GM19099 (cell line): ENCODE results near the gene NYNRIN.

Experiments used
- POLR2A ChIP-seq: IDR thresholded peaks from 3 replicates; pipeline ENCODE4 v1.6.1; 2011; ENCODE audit warnings: low read depth; ENCODE audit not compliant: insufficient read length; ENCODE audit errors: extremely low read depth

NYNRIN gene

DNA sequence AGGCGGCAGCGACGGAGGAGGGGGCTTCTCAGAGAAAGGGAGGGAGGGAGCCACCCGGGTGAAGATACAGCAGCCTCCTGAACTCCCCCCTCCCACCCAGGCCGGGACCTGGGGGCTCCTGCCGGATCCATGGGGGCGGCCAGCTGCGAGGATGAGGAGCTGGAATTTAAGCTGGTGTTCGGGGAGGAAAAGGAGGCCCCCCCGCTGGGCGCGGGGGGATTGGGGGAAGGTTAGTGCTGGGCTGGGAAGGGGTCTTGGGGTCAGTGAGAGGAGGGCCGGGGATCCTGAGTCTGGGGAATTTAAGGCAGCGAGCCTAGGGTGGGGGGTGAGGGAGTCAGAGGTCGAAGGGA, 30.6 kb upstream of the NYNRIN start:
- TF ChIP-seq POLR2A: no peak

DNA sequence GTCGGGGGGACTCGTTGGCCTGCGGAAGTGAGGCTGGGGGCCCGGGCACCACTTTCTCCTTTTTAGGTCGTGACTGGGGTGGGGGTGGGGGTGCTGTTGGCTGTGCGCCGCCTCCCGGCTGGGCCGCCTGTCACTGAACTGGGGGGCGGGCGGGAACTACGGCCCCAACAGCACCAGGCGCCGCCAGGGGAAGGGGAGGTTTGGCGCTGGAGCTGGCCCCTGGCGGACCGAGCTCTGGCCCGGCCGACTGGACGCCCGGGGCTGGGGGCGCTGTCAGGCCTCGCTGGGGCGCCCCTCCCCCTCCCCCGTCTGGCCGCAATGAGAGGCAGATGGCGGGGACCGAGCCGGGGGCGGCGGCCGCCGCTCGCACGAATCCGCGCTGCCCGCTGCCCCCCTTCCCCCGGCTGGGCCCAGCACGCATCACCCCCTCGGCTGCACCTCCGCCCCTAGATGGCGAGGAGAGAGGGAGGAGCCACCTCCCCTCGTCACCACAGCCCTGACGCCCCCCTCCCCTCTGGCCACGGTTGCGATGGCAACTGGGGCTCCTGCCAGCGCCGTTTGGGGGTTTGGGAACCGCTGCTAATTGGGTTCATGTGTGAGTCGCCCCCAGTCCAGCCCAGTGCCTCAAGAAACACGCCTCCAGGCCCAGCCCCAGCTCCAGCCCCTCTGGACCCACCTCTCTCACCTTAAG, 30.1 kb upstream of the NYNRIN start:
- no peak for TF ChIP-seq POLR2A

DNA sequence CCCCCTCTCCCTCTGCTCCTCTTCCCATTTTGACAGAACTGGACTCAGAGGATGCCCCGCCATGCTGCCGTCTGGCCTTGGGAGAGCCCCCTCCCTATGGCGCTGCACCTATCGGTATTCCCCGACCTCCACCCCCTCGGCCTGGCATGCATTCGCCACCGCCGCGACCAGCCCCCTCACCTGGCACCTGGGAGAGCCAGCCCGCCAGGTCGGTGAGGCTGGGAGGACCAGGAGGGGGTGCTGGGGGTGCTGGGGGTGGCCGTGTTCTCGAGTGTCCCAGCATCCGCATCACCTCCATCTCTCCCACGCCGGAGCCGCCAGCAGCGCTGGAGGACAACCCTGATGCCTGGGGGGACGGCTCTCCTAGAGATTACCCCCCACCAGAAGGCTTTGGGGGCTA, 29.3 kb upstream of the NYNRIN start:
- no peak for TF ChIP-seq POLR2A

DNA sequence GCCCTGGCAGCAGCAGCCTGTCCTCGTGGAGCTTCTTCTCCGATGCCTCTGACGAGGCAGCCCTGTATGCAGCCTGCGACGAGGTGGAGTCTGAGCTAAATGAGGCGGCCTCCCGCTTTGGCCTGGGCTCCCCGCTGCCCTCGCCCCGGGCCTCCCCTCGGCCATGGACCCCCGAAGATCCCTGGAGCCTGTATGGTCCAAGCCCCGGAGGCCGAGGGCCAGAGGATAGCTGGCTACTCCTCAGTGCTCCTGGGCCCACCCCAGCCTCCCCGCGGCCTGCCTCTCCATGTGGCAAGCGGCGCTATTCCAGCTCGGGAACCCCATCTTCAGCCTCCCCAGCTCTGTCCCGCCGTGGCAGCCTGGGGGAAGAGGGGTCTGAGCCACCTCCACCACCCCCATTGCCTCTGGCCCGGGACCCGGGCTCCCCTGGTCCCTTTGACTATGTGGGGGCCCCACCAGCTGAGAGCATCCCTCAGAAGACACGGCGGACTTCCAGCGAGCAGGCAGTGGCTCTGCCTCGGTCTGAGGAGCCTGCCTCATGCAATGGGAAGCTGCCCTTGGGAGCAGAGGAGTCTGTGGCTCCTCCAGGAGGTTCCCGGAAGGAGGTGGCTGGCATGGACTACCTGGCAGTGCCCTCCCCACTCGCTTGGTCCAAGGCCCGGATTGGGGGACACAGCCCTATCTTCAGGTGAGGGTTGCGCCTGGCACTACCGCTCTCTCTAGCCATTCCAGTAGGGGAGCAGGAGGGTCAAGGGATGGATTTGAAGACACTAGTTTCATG, 28.7 kb upstream of the NYNRIN start:
- no peak for TF ChIP-seq POLR2A

DNA sequence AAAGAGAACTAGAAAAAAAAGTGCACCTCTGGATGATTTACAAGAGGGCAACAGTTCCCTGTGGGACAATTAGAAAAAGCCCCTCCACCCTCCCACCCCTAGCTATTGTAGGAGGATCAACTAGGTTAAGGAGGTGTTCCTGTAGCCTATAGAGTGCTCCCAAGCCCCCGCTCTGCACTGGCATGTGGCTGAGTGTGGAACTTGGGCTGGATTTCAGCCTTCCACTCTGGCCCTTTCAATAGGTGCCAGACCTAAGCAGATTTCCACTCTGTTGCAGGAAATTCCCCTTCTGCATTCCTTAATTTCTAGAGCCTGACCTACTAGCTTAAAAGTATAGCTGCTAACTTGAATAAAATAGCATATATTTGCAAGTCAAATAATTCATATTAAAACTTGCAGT, 28.1 kb upstream of the NYNRIN start:
- TF ChIP-seq POLR2A: no peak

DNA sequence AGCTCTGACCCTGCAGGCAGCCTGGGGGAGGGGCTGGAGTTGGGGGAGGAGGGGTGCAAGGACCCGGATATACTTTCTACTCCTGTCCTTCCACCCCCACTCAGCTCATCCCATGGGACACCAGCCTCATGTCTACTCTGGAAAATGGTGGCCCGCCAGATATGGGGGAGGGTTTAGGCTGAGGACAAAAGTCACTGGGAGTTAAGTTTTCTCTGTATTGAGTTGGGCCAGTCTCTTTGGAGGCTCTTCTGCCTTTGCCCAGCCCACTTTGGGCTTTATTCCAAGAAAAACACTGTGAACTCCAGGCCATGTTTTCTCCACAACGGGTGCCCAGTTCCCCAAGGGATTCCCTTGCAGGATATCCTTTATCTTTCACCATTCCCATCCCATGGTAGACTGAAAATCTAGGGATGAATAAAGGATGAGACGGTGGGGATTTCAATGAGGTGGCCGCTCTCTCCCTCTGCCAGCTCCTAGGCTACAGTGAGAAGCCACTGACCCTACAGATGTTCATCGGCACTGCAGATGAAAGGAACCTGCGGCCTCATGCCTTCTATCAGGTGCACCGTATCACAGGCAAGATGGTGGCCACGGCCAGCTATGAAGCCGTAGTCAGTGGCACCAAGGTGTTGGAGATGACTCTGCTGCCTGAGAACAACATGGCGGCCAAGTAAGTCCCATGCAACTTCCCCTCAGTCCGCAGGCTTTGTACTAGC, 25.9 kb upstream of the NYNRIN start:
- TF ChIP-seq POLR2A: no peak

DNA sequence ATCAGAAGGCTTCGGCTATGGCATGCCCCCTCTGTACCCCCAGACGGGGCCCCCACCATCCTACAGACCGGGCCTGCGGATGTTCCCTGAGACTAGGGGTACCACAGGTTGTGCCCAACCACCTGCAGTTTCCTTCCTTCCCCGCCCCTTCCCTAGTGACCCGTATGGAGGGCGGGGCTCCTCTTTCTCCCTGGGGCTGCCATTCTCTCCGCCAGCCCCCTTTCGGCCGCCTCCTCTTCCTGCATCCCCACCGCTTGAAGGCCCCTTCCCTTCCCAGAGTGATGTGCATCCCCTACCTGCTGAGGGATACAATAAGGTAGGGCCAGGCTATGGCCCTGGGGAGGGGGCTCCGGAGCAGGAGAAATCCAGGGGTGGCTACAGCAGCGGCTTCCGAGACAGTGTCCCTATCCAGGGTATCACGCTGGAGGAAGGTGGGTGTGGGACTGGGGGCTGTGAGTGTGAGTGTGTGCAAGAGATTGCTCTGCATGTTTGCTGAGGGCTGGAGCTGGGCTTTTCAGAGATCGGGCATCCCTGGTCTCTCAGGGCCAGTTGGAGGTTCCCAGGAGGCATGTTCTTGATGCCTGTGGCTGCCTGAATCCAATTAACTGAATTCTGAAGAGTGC, 22.2 kb upstream of the NYNRIN start:
- TF ChIP-seq POLR2A: no peak

DNA sequence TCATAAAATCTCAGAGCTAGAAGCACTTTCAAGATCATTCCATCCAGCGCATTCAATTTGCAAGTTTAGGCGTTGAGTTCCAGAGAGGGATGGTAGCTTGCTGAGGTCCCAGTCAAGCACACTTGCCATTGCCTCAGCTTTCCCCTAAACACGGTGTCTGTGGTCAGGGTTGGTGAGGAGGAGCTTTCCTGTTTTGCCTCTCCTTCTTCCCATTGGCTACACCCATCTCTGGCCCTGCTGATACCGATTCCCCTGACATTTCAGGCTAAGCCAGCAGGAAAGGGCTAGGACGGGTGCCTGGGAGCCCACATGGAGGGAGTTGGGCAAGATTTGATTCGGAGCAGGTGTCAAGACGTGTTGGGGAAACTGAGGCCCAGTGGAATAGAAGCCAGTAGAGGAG, 21.7 kb upstream of the NYNRIN start:
- TF ChIP-seq POLR2A: no peak

DNA sequence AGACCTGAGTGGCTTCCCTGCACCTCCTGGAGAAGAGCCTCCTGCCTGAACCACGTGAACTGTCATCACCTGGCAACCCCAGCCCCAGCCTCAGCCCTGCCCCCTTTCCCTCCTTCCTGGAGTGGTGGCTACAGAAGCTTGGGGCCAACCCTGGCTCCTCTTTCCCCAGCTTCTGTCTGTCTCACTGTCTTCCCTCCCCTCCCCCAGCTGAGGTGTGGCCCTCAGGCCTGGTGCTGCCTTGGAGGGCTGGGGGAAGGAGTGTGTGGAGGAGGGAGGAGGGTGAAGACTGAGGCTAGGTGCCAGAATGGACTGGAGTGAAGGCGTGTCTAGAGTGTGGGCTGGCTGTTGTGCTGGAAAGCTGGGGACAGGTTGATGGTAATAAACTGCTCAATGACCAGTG, 21.1 kb upstream of the NYNRIN start:
- TF ChIP-seq POLR2A: no peak

DNA sequence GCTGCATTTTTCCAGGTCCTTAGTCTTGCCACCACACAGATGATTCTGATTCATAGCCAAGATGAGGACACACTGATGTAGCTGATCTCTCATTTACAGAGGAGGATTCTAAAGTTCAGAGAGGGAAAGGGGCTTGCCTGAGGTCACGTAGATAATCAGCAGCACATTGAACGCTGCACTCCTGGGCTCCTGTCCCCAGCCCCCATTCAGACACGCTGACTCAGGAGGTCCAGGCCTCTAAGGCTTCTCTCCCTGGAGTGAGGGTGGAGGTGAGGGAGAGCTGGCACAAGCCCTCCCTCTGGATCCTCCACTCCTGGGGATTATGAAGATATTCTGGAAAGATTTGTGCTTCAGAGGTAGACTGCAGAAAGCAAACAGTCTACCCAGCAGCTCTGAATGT, 20.5 kb upstream of the NYNRIN start:
- no peak for TF ChIP-seq POLR2A

DNA sequence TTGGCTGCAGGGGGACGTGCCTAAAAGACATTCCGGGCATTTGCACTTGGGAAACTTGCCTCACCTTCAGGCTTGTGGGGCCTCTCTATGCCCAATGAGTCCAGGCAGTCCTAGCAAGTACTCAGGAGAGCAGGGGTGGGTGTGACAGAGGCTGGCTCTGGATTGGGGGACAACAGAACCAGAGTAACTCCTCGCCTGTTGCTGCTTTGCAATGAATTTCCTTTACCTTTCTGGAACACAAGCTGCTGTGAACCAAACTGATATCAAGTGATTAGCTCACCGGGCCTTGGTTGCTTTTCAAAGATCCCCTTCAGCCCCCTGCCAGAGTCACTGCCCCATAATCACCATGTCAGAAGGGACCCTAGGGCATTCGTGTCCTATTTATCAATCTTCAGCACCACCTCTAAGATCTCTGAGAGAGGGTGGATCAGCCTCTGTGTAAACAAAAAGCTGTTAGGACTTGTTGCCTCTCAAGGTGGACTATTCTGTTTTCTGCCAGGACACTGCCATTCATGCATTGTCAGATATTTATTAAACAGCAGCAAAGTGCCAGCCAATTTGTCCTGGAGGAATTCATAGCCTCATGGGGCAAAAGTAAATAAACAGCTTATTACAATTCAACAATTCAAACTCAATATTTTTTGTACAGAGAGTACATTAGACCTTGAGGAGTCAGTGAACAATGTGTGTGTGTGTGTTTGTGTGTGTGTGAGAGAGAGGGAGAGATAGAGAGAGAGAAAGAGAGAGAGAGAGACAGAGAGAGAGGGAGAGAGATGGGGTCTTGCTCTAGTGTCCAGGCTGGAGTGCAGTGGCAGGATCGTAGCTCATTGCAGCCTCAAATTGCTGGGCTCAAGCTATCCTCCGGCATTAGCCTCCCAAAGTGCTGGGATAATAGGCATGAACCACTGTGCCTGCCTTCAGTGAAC, 19.6 kb upstream of the NYNRIN start:
- no peak for TF ChIP-seq POLR2A

DNA sequence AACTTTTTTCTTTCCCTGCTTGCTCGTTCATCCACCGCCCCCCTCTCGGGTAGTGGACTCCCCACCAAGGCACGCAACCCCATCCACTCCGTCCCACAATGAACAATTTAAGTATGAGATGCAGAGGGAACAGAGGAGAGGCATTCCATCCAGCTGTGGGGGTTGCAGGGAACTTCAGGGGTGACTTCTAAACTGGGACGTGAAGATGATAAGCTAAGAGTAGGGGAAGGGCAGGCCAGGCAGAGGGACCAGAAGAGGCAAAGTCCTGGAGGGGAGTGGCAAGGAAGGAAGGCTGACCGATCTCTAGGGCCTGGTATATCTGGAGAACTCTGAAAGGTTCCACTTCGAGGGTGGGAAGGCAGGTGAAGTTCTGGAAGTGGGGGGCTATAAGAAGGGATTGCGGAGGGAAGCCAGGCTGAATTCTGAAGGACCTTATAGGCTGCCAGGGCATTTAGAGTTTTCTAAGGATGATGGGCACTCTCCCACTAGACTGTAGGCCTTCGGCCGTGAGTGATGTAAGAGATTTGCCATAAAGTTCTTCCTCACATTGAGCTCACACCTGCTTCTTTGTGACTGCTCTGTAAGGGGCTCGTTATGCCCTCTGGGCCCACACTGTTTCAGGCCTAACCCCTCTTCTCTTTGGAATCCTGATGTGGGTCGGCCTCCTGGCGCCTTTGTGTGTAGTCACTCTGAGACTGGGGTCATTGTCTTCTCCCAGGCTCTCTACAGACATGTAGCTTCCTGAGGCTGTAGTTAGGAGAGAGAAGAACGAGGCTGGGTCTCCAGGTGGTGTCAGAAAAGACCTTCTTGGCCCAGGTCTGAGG, 18.7 kb upstream of the NYNRIN start:
- no peak for TF ChIP-seq POLR2A

DNA sequence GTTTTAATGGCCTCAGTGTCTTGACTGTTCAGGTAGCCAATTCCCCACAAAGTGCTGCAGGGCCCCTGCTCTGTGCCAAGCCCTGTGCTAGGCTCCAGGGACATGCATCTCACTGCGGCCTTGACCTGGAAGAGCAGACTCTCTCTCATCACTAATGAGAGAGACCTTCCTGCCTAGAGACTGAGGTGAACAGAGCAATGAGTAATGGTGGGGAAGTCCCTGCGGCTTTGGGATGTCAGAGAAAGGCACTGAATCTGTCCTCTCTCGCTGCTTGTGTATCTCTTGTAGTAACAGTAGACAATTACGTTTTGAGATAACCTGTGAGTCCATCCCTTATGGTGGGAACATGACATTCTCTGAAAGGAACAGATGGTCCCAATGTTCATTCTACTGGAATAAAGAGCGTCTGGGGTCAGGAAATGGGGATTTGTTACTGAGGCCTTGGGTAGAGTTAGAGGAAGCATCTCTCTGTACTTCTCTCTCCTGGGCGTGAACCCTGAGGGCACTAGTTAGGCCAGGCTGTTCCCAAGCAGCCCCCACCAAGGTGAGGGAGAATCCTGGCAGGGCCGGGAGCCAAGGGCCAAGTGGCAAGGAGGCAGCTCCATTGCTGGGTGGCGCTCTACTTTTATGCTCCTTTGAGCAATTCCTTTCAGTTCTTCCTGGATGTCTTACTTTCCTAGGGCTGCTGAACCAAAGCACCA, 17.3 kb upstream of the NYNRIN start:
- no peak for TF ChIP-seq POLR2A
